ENCODE results near the gene PPARG. TPM values are rescaled to one million over a fixed set of nuclear protein-coding genes. Genes with fewer than 3 reads are reported as not detected.

Gene PPARG
- polyA plus RNA-seq, 1 experiment: 3.5 TPM

- no peak for DNase-seq (ENCODE audit: low read depth)
- peak; percentile 26; the same call in 1 of the 2 replicates for TF ChIP-seq CTCF (IDR thresholded peaks at IDR 0.05; ENCODE audit: insufficient read depth, low read depth, low read length)
- CTCF ChIA-PET: interaction anchor here (0.7 to 1.4 kb wide), 5 partner anchors 11 to 193 kb away, joined by 3 to 6 read pairs (median 3); no protein-coding TSS in a partner anchor
- Histone ChIP-seq H3K27me3 (ENCODE audit: control insufficient read depth, insufficient read depth, low read length) (peaks cover 2% of the 10 kb centered on the region), H3K36me3 (ENCODE audit: control insufficient read depth, insufficient read depth, low read length) (no peaks in the 10 kb centered on the region), H3K4me3 (ENCODE audit: low read depth, low read length) (peak overlapping the region; percentile 40)
- POLR2A ChIA-PET: no interaction called here
Observed at GRCh38 chr3:12286927-12287726, 1.7 kb upstream of the PPARG start.

- TF ChIP-seq CTCF (IDR thresholded peaks at IDR 0.05; ENCODE audit: insufficient read depth, low read depth, low read length): no peak
- POLR2A ChIA-PET: no interaction called here
- DNase-seq (ENCODE audit: low read depth): no peak
- no peaks in the 10 kb centered on the region for H3K36me3 ChIP-seq (ENCODE audit: control insufficient read depth, insufficient read depth, low read length)
- H3K4me3 ChIP-seq (ENCODE audit: low read depth, low read length): peak overlapping the region; percentile 88
- H3K27me3 ChIP-seq (ENCODE audit: control insufficient read depth, insufficient read depth, low read length): peaks cover 2% of the 10 kb centered on the region
- CTCF ChIA-PET: interaction anchor here (0.6 to 1.2 kb wide), 4 partner anchors 64 to 192 kb away, joined by 3 to 6 read pairs (median 3); no protein-coding TSS in a partner anchor
Observed at GRCh38 chr3:12287727-12288181, 1.1 kb upstream of the PPARG start.

DNA sequence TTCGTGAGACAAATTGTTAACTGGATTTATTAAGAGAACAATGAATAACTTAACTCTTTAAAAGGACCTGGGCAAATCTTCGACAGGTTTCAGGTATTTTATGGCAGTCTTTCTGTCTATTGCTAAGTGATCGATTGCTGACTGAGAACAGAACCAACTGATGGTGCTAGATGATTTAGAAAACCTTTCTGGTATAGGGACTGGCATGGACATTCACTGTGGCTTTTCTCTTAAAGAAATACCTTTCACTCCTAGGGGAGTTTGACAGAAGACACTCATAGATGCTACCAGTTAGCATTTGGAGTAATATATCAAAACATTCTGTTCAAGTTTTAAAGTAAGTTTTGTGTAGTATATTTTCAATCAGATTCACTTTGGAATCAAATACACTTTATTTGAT is 654 bp downstream of the PPARG start:
- no peak for DNase-seq (ENCODE audit: low read depth)
- no peak overlapping the region for H3K4me3 ChIP-seq (ENCODE audit: low read depth, low read length)
- ChIA-PET CTCF (no interaction called here), POLR2A (no interaction called here)
- TF ChIP-seq CTCF (IDR thresholded peaks at IDR 0.05; ENCODE audit: insufficient read depth, low read depth, low read length): no peak
- no peaks in the 10 kb centered on the region for H3K36me3 ChIP-seq (ENCODE audit: control insufficient read depth, insufficient read depth, low read length)
- peaks cover 2% of the 10 kb centered on the region for H3K27me3 ChIP-seq (ENCODE audit: control insufficient read depth, insufficient read depth, low read length)

GRCh38 chr3:12292770-12293169 is 3.9 kb downstream of the PPARG start:
- TF ChIP-seq CTCF (IDR thresholded peaks at IDR 0.05; ENCODE audit: insufficient read depth, low read depth, low read length): no peak
- Histone ChIP-seq H3K27me3 (ENCODE audit: control insufficient read depth, insufficient read depth, low read length) (peaks cover 2% of the 10 kb centered on the region), H3K36me3 (ENCODE audit: control insufficient read depth, insufficient read depth, low read length) (no peaks in the 10 kb centered on the region), H3K4me3 (ENCODE audit: low read depth, low read length) (no peak overlapping the region)
- no peak for DNase-seq (ENCODE audit: low read depth)
- CTCF ChIA-PET: interaction anchor here (0.7 kb wide), 1 partner anchor 34 kb away, joined by 3 read pairs; no protein-coding TSS in a partner anchor
- POLR2A ChIA-PET: no interaction called here

- Histone ChIP-seq H3K27me3 (ENCODE audit: control insufficient read depth, insufficient read depth, low read length) (no peaks in the 10 kb centered on the region), H3K36me3 (ENCODE audit: control insufficient read depth, insufficient read depth, low read length) (no peaks in the 10 kb centered on the region), H3K4me3 (ENCODE audit: low read depth, low read length) (no peak overlapping the region)
- peak; percentile 44 for DNase-seq (ENCODE audit: low read depth)
- no peak for TF ChIP-seq CTCF (IDR thresholded peaks at IDR 0.05; ENCODE audit: insufficient read depth, low read depth, low read length)
- ChIA-PET CTCF (interaction anchor here (1.4 kb wide), 1 partner anchor 13 kb away, joined by 3 read pairs; no protein-coding TSS in a partner anchor), POLR2A (no interaction called here)
Observed at GRCh38 chr3:12294885-12295580, 6.2 kb downstream of the PPARG start.

All from BJ (cell line).